Nephron (organoid): ENCODE data around the gene RILP.
A peak's percentile ranks its signal among the peaks of the same experiment; 100 is the strongest.

Experiments used
- H3K27ac Mint-ChIP-seq, 3 experiments: 2 replicates each; pipeline ENCODE4 v1.8.0; 2020; ENCODE audit warnings: mixed read lengths in 3 of 3, mild to moderate bottlenecking in 2 of 3, moderate library complexity in 1 of 3
- H3K27me3 Mint-ChIP-seq: 2 replicates; pipeline ENCODE4 v1.8.0; 2021; ENCODE audit warnings: low read depth, mild to moderate bottlenecking, moderate library complexity, mixed read lengths
- H3K36me3 Mint-ChIP-seq: 2 replicates; pipeline ENCODE4 v1.8.0; 2020; ENCODE audit warnings: low read depth, mixed read lengths
- H3K4me1 Mint-ChIP-seq: 2 replicates; pipeline ENCODE4 v1.8.0; 2020; ENCODE audit warnings: mixed read lengths
- H3K4me3 Mint-ChIP-seq, 3 experiments: 2 replicates each; pipeline ENCODE4 v1.8.0; 2020; ENCODE audit warnings: mild to moderate bottlenecking in 3 of 3, mixed read lengths in 3 of 3, moderate library complexity in 2 of 3
- H3K9me3 Mint-ChIP-seq: 2 replicates; pipeline ENCODE4 v1.8.0; 2020; ENCODE audit warnings: mixed read lengths
- CTCF ChIP-seq, 3 experiments: fragments of 200-600 bp; sonication (generic); IDR thresholded peaks; one replicate each; pipeline ENCODE4 v1.5.0; 2021; ENCODE audit warnings: antibody characterized with exemption in 3 of 3; ENCODE audit not compliant: unreplicated experiment in 3 of 3

RILP gene

GRCh38 chr17:1634841-1635650, 14.6 kb downstream of the RILP start:
- Mint-ChIP-seq H3K27me3 (peaks cover 28% of the 10 kb centered on the region), H3K4me3 (no peak overlapping the region), H3K9me3 (no peaks in the 10 kb centered on the region), H3K27ac (no peak overlapping the region), H3K36me3 (no peaks in the 10 kb centered on the region), H3K4me1 (peaks cover 12% of the 10 kb centered on the region)
- no peak for TF ChIP-seq CTCF (IDR thresholded peaks at IDR 0.05; ENCODE audit: unreplicated experiment in 3 of 3)

- H3K4me3 Mint-ChIP-seq, result peak overlapping the region; percentile 81 to 89 (median 87)
- no peaks in the 10 kb centered on the region for H3K9me3 Mint-ChIP-seq
- no peaks in the 10 kb centered on the region for H3K36me3 Mint-ChIP-seq
- peak overlapping the region in 2 of 3 experiments; percentile 15 to 18 for H3K27ac Mint-ChIP-seq
- peaks cover 58% of the 10 kb centered on the region for H3K27me3 Mint-ChIP-seq
- peaks cover 20% of the 10 kb centered on the region for H3K4me1 Mint-ChIP-seq
- no peak for TF ChIP-seq CTCF (IDR thresholded peaks at IDR 0.05; ENCODE audit: unreplicated experiment in 3 of 3)
These were observed 19.0 kb downstream of the RILP start for GRCh38 chr17:1630662-1631061.

DNA sequence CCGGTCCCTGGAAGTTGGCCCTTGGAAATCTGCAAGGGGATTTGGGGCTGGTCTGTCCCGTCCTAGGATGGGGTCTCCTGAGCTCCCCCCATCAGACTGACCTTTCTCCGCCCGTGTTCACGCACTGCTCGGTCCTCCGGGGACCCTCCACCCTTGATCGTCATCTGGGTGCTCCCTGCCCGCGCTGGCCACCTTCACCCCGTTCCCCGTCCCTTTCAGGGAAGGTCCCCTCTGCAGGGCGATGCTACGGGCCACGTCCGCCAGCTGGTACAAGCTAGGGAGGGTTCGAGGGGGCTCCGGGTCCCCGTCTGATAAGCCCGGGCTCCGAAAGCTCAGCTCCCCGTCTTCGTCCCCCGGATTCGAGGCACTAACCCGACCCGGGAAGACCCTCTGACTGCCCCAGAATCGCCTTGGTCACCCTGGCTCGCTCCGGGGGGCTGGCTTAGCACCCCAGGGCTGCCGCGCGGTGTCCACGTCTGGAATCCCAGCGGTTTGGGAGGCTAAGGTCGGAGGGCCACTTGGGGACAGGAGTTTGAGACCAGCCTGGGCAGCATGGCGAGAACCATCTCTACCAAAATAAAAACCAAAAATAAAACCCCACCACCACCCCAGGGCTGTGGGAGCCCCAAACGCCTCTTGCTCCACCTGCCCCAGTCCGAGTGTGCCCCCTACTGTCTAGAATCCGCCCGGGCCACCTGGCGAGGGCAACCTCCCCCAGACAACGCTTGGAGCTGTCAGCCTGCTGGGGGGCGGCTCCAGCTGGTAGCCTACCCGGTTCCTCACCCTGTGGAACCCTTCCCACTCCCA, 20.0 kb downstream of the RILP start:
- H3K9me3 Mint-ChIP-seq, result no peaks in the 10 kb centered on the region
- H3K27ac Mint-ChIP-seq, result peak overlapping the region; percentile 18 to 68 (median 34)
- peaks cover 63% of the 10 kb centered on the region for H3K27me3 Mint-ChIP-seq
- H3K36me3 Mint-ChIP-seq, result no peaks in the 10 kb centered on the region
- peak overlapping the region; percentile 81 to 89 (median 87) for H3K4me3 Mint-ChIP-seq
- H3K4me1 Mint-ChIP-seq, result peaks cover 21% of the 10 kb centered on the region
- TF ChIP-seq CTCF (IDR thresholded peaks at IDR 0.05; ENCODE audit: unreplicated experiment in 3 of 3), result peak in 2 of 3 experiments; percentile 18 to 37

- H3K9me3 Mint-ChIP-seq, result no peaks in the 10 kb centered on the region
- H3K27me3 Mint-ChIP-seq, result peaks cover 64% of the 10 kb centered on the region
- H3K27ac Mint-ChIP-seq, result peak overlapping the region; percentile 30 to 87 (median 86)
- H3K36me3 Mint-ChIP-seq, result no peaks in the 10 kb centered on the region
- peak overlapping the region; percentile 88 to 93 (median 89) for H3K4me3 Mint-ChIP-seq
- peak in 1 of 3 experiments; percentile 12 for TF ChIP-seq CTCF (IDR thresholded peaks at IDR 0.05; ENCODE audit: unreplicated experiment in 3 of 3)
- peaks cover 21% of the 10 kb centered on the region for H3K4me1 Mint-ChIP-seq
These were observed 20.7 kb downstream of the RILP start for GRCh38 chr17:1628856-1629503.

DNA sequence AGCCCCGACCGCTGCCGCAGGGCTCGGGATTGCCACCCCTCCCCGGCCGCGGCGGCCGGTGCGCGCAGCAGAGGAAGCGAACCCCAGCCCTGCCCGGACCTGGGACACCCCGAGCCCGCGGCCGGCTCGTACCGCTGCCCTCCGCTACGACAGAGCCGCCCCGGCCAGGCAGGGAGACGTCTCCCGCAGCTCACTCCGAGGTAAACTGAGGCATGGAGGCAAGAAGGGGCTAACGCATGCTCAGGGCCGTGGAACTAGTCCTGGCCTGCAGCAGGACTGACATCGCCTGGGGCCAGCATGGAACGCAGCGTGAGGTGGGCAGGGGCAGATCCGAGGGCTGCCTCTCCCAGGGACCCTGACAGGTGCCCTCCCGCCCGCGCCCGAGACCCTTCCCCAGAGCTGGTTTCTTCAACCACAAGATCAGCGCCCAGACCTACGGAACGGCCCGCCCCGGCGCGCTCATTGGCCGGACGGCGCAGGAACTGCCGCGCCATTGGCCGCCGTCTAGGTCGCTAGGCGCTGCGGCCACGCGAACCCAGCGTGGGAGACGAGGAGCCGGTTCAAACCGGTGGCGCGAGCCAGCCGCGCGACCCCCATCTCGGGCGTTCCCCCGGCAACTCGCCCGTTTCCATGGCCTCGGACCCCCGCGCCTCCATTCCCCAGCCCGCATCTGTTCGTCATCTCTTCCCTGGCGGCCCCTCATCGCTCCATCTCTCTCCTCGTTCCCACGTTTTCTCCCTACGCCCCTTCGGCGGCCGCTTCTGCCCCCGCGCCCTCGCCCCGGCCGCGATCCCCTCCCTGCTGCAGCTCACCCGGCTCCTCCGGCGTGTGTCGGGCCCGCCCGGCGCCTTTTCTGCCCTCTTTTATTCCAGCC, 21.4 kb downstream of the RILP start, which contains the start of gene SLC43A2:
Gene SLC43A2, minus strand, starts transcription at position 853 of the 874 bp plus-strand sequence. CDS start 960 bp downstream, outside the sequence.
- TF ChIP-seq CTCF (IDR thresholded peaks at IDR 0.05; ENCODE audit: unreplicated experiment in 3 of 3), result no peak
- Mint-ChIP-seq H3K4me3 (peak within 1 kb of the TSS; percentile 88 to 93 (median 89)), H3K36me3 (no peaks in the 10 kb centered on the region)

More for the DNA sequence above, 21.4 kb downstream of the RILP start, which contains the start of gene SLC43A2:
- no peaks in the 10 kb centered on the region for H3K9me3 Mint-ChIP-seq
- H3K4me1 Mint-ChIP-seq, result peaks cover 21% of the 10 kb centered on the region
- H3K27ac Mint-ChIP-seq, result peak within 1 kb of the TSS; percentile 30 to 87 (median 86)
- peaks cover 64% of the 10 kb centered on the region for H3K27me3 Mint-ChIP-seq
